RWPE2 (cell line): Measurements from ENCODE around the gene NSG1.

Experiments
- ATAC-seq: fragments of 200-7000 bp; cut with Tn5 transposase; 3 replicates; pipeline ENCODE4 v1.9.1; 2021; ENCODE audit warnings: low read depth
- DNase-seq: peaks from one replicate; pipeline ENCODE4 v3.0.0-alpha.2; 2020; ENCODE audit warnings: low spot score
- H3K27ac ChIP-seq: fragments of 450-650 bp; 2 replicates; pipeline ENCODE4 v1.5.1; 2017; ENCODE audit warnings: mild to moderate bottlenecking; ENCODE audit not compliant: poor library complexity, severe bottlenecking
- H3K27me3 ChIP-seq: fragments of 250-450 bp; sonication (Bioruptor Pico); 2 replicates; pipeline ENCODE4 v1.5.1; 2021; ENCODE audit warnings: mild to moderate bottlenecking, moderate library complexity; ENCODE audit not compliant: insufficient read depth, poor library complexity, severe bottlenecking
- H3K36me3 ChIP-seq: fragments of 250-450 bp; sonication (Bioruptor Pico); 2 replicates; pipeline ENCODE4 v1.5.1; 2020; ENCODE audit warnings: low read depth, mild to moderate bottlenecking, moderate library complexity
- H3K4me1 ChIP-seq: fragments of 250-450 bp; sonication (Bioruptor Pico); 2 replicates; pipeline ENCODE4 v1.5.1; 2021; ENCODE audit warnings: mild to moderate bottlenecking, moderate library complexity; ENCODE audit not compliant: insufficient read depth, poor library complexity, severe bottlenecking
- H3K4me3 ChIP-seq: fragments of 250-450 bp; sonication (Bioruptor Pico); 2 replicates; pipeline ENCODE4 v1.5.1; 2021; ENCODE audit warnings: mild to moderate bottlenecking, moderate library complexity; ENCODE audit not compliant: severe bottlenecking
- H3K9me3 ChIP-seq: fragments of 250-450 bp; sonication (Bioruptor Pico); 2 replicates; pipeline ENCODE4 v1.5.1; 2021; ENCODE audit warnings: mild to moderate bottlenecking, moderate library complexity; ENCODE audit not compliant: severe bottlenecking
- CTCF ChIP-seq: fragments of 450-650 bp; IDR thresholded peaks from one replicate; pipeline ENCODE4 v1.5.1; 2017; ENCODE audit warnings: mild to moderate bottlenecking, moderate library complexity; ENCODE audit not compliant: poor library complexity, severe bottlenecking

NSG1 gene

DNA sequence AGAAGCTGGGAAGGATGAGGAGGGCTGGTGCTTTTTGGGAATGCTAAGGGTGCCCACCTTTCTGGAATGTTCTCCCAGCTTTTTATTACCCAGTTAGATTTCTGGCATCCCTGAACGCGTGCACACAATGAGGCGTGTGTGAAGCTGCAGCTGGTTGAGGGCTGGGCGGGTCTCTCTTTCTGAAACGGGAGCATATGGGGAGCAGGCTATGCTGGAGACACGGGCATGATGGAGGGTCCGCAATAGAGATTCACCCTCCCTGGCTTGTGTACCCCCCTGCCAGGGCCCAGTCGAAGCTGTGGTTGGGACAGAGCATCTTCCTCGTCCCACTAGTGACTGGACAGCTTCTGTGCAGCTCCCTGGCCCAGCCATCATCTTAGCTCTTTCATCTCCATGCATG is 8.5 kb downstream of the NSG1 start:
- no peak for ATAC-seq
- no peaks in the 10 kb centered on the region for H3K27me3 ChIP-seq
- peaks cover 17% of the 10 kb centered on the region for H3K4me1 ChIP-seq
- no peak for TF ChIP-seq CTCF
- H3K36me3 ChIP-seq, result no peaks in the 10 kb centered on the region
- H3K9me3 ChIP-seq, result no peaks in the 10 kb centered on the region
- DNase-seq, result no peak
- no peak overlapping the region for H3K4me3 ChIP-seq
- H3K27ac ChIP-seq, result no peak overlapping the region

DNA sequence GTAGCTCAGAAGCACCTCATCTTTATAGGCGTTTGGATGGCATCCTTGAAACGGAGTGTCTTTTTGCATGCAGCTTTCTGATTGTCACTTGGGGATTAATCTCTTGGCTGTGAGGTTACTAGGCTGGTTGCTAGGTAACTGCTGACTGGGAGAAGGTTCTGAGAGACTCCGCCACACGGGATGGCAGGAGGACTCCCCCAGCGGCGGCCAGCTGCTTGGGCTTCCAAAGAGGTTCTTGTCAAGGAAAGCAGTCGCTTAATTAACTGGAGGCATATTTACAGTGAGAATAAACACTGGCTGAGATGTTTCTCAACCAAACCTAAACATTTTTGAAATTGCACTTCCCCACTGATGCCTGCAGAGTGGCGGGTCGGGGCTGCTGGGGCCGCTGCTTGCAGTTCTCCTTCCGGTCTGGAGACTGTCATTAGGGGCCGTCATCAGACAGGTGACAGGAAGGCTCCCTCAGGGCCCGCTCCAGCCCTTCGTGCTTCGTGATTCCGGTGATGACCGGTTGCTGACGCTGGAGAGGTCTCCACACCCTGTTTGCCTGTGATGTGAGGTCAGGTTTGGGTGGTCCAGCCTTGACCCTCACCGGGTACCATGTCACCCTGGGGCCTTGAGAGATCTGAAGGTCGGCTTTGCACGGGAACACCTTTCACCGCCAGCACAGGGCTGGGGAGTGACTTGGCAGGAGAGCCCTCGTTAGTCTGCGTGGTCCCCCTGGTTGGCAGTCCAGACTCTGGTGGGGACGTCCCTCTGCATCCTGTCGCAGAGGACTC is 9.1 kb downstream of the NSG1 start:
- DNase-seq (no peak), ATAC-seq (no peak)
- no peak for TF ChIP-seq CTCF
- Histone ChIP-seq H3K9me3 (no peaks in the 10 kb centered on the region), H3K36me3 (no peaks in the 10 kb centered on the region), H3K4me3 (no peak overlapping the region), H3K4me1 (peaks cover 17% of the 10 kb centered on the region), H3K27me3 (no peaks in the 10 kb centered on the region), H3K27ac (no peak overlapping the region)

GRCh38 chr4:4396628-4397440 is 9.9 kb downstream of the NSG1 start:
- no peak for DNase-seq
- no peak for TF ChIP-seq CTCF
- Histone ChIP-seq H3K36me3 (no peaks in the 10 kb centered on the region), H3K4me1 (peaks cover 17% of the 10 kb centered on the region), H3K27ac (no peak overlapping the region), H3K27me3 (no peaks in the 10 kb centered on the region), H3K9me3 (no peaks in the 10 kb centered on the region), H3K4me3 (no peak overlapping the region)
- no peak for ATAC-seq

GRCh38 chr4:4397441-4397819 is 10.5 kb downstream of the NSG1 start:
- H3K4me3 ChIP-seq, result no peak overlapping the region
- H3K4me1 ChIP-seq, result peaks cover 13% of the 10 kb centered on the region
- H3K36me3 ChIP-seq, result no peaks in the 10 kb centered on the region
- DNase-seq, result no peak
- no peak for ATAC-seq
- H3K27ac ChIP-seq, result no peak overlapping the region
- no peak for TF ChIP-seq CTCF
- H3K9me3 ChIP-seq, result no peaks in the 10 kb centered on the region
- no peaks in the 10 kb centered on the region for H3K27me3 ChIP-seq
